ENCODE results near the gene PDSS2. TPM values are rescaled to one million over a fixed set of nuclear protein-coding genes. Genes with fewer than 3 reads are reported as not detected.

The PDSS2 gene
- polyA plus RNA-seq, 1 donor (not counting 4 experiments of a cell fraction or from before 2014, with no cell fraction given): 12.5 TPM

DNA sequence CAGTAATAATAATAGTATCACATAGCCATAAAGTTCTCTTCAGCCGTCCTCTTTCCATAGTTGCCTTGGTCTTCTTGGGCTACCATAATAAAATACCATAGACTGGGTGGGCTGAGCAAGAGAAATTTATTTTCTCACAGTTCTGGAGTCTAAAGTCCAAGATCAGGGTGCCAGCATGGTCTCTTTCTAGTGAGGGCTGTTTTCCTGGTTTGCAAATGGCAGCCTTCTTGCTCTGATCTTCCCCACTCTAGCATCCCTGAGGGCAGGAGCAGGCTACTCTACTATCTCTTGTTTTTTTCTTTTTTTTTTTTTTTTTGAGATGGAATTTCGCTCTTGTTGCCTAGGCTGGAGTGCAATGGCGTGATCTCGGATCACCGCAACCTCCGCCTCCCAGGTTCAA is 335.9 kb downstream of the PDSS2 start:
- Histone ChIP-seq H3K27me3 (ENCODE audit: control insufficient read depth, extremely low read depth, insufficient read depth, low read length) (no peaks in the 10 kb centered on the region), H3K4me2 (ENCODE audit: control insufficient read depth, extremely low read depth, insufficient read depth, low read depth, low read length) (no peak overlapping the region), H3K27ac (ENCODE audit: control insufficient read depth, insufficient read depth, low read length) (no peak overlapping the region), H3K9me3 (ENCODE audit: control insufficient read depth, low read depth, low read length) (no peaks in the 10 kb centered on the region), H3K36me3 (ENCODE audit: control insufficient read depth in 2 of 2, extremely low read depth in 1 of 2, insufficient read depth in 2 of 2, low read length in 2 of 2) (no peaks in the 10 kb centered on the region), H3K4me3 (ENCODE audit: control insufficient read depth in 2 of 3, extremely low read depth in 1 of 3, insufficient read depth in 2 of 3, low read depth in 1 of 3, low read length in 3 of 3) (no peak overlapping the region), H2AFZ (ENCODE audit: control insufficient read depth, low read length) (no peak overlapping the region), H3K79me2 (ENCODE audit: control insufficient read depth, insufficient read depth, low read length) (no peaks in the 10 kb centered on the region), H4K20me1 (ENCODE audit: control insufficient read depth, extremely low read depth, insufficient read depth, low read length) (no peaks in the 10 kb centered on the region), H3K4me1 (ENCODE audit: control insufficient read depth, extremely low read depth, insufficient read depth, low read length) (peaks cover 5% of the 10 kb centered on the region), H3K9ac (ENCODE audit: control insufficient read depth, extremely low read depth, insufficient read depth, low read length) (no peak overlapping the region), H3K9me1 (ENCODE audit: control insufficient read depth, extremely low read depth, insufficient read depth, low read length) (no peaks in the 10 kb centered on the region)
- dilution Hi-C loops (cut with MboI; ENCODE audit: extremely low pct_ligation_motif_present, low sequenced_read_pairs): no loop called here
- no peak for TF ChIP-seq EZH2 (IDR thresholded peaks at IDR 0.05; ENCODE audit: low read length)
- TF ChIP-seq, protein P1, sequence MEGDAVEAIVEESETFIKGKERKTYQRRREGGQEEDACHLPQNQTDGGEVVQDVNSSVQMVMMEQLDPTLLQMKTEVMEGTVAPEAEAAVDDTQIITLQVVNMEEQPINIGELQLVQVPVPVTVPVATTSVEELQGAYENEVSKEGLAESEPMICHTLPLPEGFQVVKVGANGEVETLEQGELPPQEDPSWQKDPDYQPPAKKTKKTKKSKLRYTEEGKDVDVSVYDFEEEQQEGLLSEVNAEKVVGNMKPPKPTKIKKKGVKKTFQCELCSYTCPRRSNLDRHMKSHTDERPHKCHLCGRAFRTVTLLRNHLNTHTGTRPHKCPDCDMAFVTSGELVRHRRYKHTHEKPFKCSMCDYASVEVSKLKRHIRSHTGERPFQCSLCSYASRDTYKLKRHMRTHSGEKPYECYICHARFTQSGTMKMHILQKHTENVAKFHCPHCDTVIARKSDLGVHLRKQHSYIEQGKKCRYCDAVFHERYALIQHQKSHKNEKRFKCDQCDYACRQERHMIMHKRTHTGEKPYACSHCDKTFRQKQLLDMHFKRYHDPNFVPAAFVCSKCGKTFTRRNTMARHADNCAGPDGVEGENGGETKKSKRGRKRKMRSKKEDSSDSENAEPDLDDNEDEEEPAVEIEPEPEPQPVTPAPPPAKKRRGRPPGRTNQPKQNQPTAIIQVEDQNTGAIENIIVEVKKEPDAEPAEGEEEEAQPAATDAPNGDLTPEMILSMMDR (optimal IDR thresholded peaks at IDR 0.05 in 1 of 3, IDR thresholded peaks at IDR 0.05 in 1 of 3, conservative IDR thresholded peaks at IDR 0.05 in 1 of 3; ENCODE audit: extremely low read depth in 1 of 3, insufficient read depth in 2 of 3, low read length in 3 of 3): no peak
- DNase-seq (ENCODE audit: low read depth, low spot score) (no peak), FAIRE-seq (no peak)

DNA sequence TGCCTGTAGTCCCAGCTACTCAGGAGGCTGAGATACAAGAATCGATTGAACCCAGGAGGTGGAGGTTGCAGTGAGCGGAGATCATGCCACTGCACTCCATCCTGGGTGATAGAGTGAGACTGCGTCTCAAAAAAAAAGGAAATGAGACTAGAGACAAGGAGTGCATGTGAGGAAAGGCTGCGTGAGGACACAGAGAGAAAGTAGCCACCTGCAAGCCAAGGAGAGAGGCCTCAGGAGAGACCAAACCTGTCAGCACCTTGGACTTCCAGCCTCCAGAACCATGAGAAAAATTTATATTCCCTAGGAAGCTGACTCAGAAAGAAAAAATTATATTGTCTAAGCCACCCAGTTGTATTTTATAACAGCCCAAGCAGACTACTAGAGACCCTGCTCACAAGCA is 336.6 kb downstream of the PDSS2 start:
- H3K9me3 ChIP-seq (ENCODE audit: control insufficient read depth, low read depth, low read length): no peaks in the 10 kb centered on the region
- H3K79me2 ChIP-seq (ENCODE audit: control insufficient read depth, insufficient read depth, low read length): no peaks in the 10 kb centered on the region
- H4K20me1 ChIP-seq (ENCODE audit: control insufficient read depth, extremely low read depth, insufficient read depth, low read length): no peaks in the 10 kb centered on the region
- TF ChIP-seq EZH2 (IDR thresholded peaks at IDR 0.05; ENCODE audit: low read length): no peak
- TF ChIP-seq, protein P1 (optimal IDR thresholded peaks at IDR 0.05 in 1 of 3, IDR thresholded peaks at IDR 0.05 in 1 of 3, conservative IDR thresholded peaks at IDR 0.05 in 1 of 3; ENCODE audit: extremely low read depth in 1 of 3, insufficient read depth in 2 of 3, low read length in 3 of 3): no peak
- FAIRE-seq (no peak), DNase-seq (ENCODE audit: low read depth, low spot score) (no peak)
- dilution Hi-C loops (cut with MboI; ENCODE audit: extremely low pct_ligation_motif_present, low sequenced_read_pairs): no loop called here
- H3K9ac ChIP-seq (ENCODE audit: control insufficient read depth, extremely low read depth, insufficient read depth, low read length): no peak overlapping the region
- no peak overlapping the region for H3K4me3 ChIP-seq (ENCODE audit: control insufficient read depth in 2 of 3, extremely low read depth in 1 of 3, insufficient read depth in 2 of 3, low read depth in 1 of 3, low read length in 3 of 3)
- peaks cover 5% of the 10 kb centered on the region for H3K4me1 ChIP-seq (ENCODE audit: control insufficient read depth, extremely low read depth, insufficient read depth, low read length)
- H3K27ac ChIP-seq (ENCODE audit: control insufficient read depth, insufficient read depth, low read length): no peak overlapping the region
- H2AFZ ChIP-seq (ENCODE audit: control insufficient read depth, low read length): no peak overlapping the region
- no peaks in the 10 kb centered on the region for H3K27me3 ChIP-seq (ENCODE audit: control insufficient read depth, extremely low read depth, insufficient read depth, low read length)
- H3K9me1 ChIP-seq (ENCODE audit: control insufficient read depth, extremely low read depth, insufficient read depth, low read length): no peaks in the 10 kb centered on the region
- H3K36me3 ChIP-seq (ENCODE audit: control insufficient read depth in 2 of 2, extremely low read depth in 1 of 2, insufficient read depth in 2 of 2, low read length in 2 of 2): no peaks in the 10 kb centered on the region
- no peak overlapping the region for H3K4me2 ChIP-seq (ENCODE audit: control insufficient read depth, extremely low read depth, insufficient read depth, low read depth, low read length)

Measured in keratinocyte (primary cell).